HG03558 (cell line): Measurements from ENCODE around the gene SRSF6.
A peak's percentile ranks its signal among the peaks of the same experiment; 100 is the strongest.
"Not testable (repeated sequence)": the region's sequence is repeated elsewhere in the genome, so short reads cannot be mapped to it uniquely, and the experiment has no call there.

Source experiments
- ATAC-seq: cut with Tn5 transposase; IDR thresholded peaks from one replicate; pipeline ENCODE4 v1.9.1; 2021; ENCODE audit warnings: moderate number of reproducible peaks; ENCODE audit not compliant: unreplicated experiment; ENCODE audit errors: extremely low read depth

Gene SRSF6

DNA sequence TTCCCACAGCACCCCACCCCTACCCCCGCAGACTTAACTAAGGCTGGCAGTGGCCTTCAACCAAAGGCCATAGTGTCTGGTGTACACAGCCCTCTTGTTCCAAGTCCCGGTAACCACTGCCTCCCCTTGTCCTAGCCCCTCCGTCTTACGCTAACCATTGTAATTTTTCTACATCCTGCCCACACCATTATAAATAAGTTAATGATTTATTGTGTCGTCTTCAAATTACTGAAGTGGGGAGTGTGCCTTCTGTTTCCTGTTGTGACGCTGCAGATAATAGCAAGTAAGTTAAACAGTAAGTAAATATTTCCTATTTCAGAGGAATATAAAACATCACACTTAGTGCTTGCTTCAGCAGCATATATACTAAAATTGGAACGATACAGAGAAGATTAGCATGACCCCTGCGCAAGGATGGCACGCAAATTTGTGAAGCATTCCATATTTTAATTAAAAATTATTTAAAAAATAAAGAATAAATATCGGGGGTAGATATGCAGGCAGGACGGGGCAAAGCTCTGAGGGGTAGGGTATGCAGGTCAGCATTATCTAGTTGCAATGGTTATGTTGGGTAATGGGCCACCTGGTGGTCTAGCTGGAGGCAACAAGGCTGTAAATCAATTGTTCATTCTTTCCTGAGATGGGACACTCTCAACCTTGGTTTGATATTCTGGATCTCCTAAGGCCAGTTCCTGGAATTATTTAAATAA lies 15.1 kb downstream of the SRSF6 start:
- no peak for ATAC-seq

- no peak for ATAC-seq
These were observed 15.6 kb downstream of the SRSF6 start for GRCh38 chr20:43473381-43473704.

DNA sequence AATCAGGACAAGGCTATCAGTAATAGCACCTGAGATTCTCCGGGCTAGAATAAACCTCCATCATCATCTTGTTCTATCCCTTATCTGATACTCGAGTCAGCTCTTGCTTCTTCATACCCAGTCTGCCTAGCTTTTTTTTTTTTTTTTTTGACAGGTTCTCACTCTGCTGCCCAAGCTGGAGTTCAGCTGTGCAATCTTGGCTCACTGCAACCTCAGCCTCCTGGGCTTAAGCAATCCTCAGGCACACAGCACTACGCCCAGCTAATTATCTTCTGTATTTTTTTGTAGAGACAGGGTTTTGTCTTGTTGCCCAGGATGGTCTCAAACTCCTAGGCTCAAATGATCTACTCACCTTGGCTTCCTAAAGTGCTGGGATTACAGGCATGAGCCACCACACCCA lies 19.5 kb downstream of the SRSF6 start:
- no peak for ATAC-seq

DNA sequence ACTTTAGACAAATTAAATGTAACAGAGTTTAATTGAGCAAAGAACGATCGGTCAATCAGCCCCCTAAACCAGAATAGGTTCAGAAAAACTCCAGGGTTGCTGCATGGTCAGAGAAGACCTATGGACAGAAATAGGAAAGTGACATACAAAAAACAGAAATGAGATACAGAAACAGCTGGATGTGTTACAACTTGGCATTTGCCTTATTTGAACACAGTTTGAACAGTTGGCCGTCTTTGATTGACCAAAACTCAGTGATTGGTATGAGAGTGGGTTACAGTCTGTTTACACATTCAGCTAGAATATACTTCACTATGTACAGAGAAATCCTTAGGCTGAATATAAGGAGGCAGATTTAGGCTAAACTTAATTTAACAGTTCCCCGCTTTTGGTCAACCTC lies 19.9 kb downstream of the SRSF6 start:
- no peak for ATAC-seq

- no peak for ATAC-seq
These were observed 32.3 kb downstream of the SRSF6 start for GRCh38 chr20:43490038-43490437.

- ATAC-seq: peak; percentile 93
These were observed 34.4 kb downstream of the SRSF6 start for GRCh38 chr20:43492101-43492500.

DNA sequence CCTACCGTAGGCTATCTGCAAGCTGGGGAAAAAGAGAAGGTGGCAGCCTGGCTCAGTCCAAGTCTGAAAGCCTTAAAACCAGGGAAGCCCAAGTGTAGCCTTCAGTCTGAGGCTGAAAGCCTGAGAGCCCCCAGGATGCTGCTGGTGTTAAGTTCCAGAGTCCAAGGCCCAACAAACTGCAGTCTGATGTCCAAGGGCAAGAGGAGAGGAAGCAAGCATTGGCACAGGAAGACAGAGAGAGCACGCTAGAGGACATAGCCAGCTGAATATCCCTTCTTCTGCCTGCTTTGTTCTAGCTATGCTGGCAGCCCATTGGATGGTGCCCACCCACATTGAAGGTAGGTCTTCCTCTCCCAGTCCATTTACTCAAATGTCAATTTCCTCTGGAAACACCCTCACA lies 37.7 kb downstream of the SRSF6 start:
- no peak for ATAC-seq

GRCh38 chr20:43502021-43502420 lies 44.3 kb downstream of the SRSF6 start:
- not testable (repeated sequence) for ATAC-seq

DNA sequence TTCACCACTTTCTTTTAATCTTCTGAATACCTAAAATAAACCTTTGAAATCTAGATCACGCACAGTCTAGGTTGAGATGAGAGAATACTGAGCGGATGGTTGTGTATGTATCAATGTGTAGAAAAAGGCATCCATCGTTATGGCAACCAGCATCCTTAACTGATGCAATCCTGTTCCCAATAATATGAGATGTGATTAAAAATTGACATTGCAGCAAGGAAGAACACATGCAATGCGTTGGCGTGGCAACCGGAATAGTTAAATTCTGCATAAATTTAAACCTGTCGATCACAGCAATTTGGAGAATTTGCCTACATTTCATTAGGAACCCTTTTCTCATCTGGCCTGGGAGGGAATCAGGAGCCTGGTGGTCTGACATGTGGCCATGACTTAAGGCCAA lies 48.5 kb downstream of the SRSF6 start:
- no peak for ATAC-seq

DNA sequence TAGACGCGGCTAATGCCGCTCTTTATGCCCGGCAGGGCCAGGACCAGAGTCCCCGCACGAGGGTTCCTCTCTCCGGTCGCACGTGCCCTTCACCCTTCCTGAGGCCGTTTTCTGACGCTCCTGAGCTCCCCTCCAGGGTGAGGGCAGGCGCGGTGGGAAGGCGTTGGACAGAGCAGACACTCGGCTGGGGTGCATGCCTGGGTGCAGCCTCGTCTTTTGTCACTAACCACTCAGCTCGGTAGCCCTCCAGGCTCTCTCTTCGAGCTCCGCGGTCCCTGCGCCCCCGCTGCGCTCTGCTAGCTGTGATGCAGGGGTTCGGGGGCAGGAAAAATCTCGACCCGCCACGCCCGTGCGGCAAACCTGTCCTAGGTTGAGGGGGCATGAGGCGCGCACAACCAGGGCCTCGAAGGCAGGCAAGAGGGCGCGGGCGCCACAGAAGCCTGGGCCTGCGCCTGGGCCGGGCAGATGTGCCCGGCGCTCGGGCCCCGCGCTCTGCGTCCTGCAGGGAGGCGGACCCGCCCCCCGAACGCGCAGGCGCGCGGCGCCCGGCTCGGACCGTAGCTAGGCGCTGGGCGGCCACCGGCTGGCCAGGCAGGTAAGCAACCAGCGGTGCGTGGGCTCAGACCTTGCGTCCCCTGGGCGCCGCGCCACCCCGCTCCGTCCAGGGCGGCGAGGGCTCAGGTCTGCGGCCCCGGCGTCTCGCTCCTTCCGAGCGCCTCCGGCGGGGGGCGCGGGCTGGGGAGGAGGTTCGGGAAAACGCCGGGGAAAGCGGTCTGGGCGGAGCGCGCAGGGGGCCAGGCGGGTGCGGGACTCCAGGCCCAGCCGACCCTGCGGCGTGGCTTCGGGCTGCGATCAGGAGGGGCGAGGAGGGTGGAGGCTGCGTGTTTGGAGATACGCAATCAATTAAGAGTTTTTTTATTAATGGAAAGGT lies 49.7 kb downstream of the SRSF6 start, which contains the start of gene L3MBTL1:
Gene L3MBTL1 (plus strand): TSS at position 548 of the 931 bp plus-strand sequence. CDS start 5,807 bp downstream, outside the sequence.
- ATAC-seq: no peak

GRCh38 chr20:43508106-43508505 lies 50.4 kb downstream of the SRSF6 start:
- no peak for ATAC-seq

DNA sequence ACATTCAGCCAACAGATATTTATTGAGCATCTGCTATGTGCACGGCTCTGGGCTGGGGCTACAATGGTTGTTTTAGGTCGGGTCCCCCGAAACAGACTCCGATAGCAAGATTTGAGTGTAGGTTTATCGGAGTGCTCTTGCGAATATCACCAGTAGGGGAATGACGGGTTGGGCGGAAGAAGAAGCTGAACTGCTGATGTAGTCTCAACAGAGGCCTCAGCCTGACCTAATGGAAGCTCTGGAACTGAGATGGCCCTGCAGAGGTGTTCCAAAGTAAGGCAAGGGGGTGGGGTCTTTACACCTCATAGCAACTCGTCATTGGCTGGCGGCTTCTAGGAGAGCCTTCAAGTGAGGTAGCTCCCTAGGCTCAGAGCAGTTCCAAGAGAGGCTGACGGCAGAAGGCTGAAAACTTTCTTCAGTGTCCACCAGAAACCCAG lies 50.9 kb downstream of the SRSF6 start:
- no peak for ATAC-seq

DNA sequence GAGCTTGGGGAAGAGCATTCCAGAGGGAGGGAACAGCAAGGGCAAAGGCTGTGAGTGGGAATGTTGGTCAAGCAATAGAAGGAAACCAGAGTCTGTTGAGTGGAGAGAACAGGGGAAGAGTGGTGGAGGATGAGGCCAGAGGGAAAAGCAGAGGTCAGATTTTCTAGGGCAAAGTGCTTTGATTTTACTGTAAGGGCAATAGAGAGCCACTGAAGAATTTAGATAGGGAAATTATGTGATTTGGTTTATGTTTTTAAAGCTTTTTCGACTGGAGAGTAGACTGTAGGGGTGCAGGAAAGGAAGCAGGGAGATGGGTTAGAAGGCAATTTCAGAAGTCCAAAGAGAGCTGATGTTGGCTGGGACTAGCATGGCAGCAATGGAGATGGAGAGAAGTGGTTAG lies 54.2 kb downstream of the SRSF6 start:
- ATAC-seq: no peak

DNA sequence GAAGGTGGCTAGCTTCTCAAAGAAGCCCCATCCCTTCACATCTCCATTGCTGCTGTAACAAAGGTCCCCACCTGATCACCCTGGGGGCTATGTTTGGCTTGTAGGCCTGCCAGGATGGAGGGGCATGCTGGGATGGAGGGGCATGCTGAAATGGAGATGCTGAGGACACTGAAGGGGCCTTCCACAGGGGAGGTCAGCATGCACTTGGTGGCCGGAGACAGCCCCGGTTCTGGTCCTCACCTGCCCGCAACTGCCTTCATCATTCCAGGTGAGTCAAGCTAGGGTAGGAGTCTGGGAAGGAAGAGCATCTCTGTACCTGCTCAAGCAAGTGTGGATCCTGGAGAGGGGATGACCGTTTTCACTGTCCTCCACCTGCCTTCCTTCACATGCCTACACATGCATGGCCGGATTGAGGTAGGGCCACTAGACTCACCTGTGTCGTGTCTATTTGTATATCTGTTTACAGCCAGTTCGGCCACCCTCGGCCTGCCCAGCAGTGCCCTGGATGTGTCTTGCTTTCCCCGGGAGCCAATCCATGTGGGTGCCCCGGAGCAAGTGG lies 55.8 kb downstream of the SRSF6 start:
- no peak for ATAC-seq
